ENCODE results near the gene PHACTR3.
"Not testable (repeated sequence)": the region's sequence is repeated elsewhere in the genome, so short reads cannot be mapped to it uniquely, and the experiment has no call there.

Gene PHACTR3

DNA sequence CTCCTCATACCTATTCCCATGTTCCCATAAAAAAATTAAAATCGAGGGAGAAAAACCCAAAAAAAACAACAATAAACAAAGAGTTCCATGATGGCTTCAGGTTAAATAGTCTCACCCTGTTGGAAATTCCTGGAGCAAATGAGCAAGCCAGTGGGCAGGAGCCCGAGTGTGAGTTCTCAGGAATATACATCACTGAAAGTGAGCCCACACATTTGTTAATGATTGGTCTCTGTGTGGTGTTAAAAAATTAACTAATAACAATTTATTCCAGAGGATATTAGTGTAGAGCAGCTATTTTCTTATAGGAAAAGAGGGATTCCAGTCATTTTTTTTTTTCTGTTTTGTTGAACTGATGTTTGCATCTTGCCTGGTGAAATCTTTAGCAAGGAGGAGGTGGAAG, 12.9 kb downstream of the PHACTR3 start:
- in situ Hi-C loops (cut with MboI; ENCODE audit: low sequenced_read_pairs), result no loop called here

DNA sequence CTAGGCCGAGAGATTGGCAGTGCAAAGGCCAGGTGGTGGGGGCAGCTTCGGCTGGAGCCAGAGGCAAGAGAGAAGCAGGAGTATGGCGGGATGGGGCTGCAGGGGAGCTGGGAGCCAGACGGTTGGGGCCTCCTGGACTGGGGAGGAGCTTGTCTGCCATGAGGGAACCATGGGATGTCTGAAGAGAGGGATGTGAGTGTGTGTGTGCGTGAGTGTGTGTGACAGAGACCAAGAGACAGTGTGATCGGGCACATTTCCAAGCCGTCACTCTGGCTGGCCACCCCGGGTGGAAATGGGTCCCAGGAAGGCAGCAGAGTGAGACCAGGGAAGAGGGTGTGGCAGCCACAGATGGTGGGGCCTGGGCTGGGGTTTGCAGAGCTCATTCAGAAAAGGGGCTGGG, 13.8 kb downstream of the PHACTR3 start:
- in situ Hi-C loops (cut with MboI; ENCODE audit: low sequenced_read_pairs), result no loop called here

GRCh38 chr20:59618585-59618984, 14.2 kb downstream of the PHACTR3 start:
- in situ Hi-C loops (cut with MboI; ENCODE audit: low sequenced_read_pairs), result not testable (repeated sequence)

- in situ Hi-C loops (cut with MboI; ENCODE audit: low sequenced_read_pairs), result no loop called here
Observed at GRCh38 chr20:59620860-59621505, 16.6 kb downstream of the PHACTR3 start.

DNA sequence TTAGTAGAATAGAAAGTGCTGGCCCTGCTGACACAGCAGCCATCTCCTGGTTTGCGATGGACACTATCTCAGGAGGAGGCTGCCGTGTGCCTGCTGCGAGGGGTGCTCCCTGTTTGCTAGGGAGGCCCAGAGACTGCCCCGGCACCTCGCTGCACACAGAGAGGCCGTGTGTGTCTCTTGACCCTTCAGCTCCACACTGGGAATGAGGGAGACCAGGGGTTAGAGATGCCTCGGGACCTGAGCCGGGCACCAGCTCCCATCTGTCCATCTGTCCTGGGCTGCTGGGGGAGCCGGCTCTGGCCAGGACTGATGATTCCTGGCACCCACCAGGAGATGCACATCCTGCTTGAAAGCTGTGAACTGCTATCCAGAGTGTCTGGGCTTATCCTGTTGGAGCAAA, 18.2 kb downstream of the PHACTR3 start:
- in situ Hi-C loops (cut with MboI; ENCODE audit: low sequenced_read_pairs), result no loop called here

DNA sequence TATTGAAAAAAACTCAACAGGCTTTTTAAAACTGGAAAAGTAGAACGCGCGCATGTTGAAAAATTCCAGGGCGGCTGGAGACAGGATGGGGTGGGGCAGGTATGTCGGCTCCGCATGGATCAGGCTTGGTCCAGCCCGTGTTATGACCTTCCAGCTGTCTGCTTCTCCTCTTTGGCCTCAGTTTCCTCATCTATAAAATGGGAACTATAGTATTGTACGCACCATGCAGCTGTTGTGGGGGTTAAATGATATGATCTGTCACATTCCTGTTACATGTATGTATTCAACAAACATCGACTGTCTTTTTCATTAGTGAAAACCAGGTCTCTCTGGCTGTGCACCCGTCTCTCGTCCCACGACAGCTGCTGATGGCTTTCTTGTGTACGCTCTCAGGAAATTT, 18.8 kb downstream of the PHACTR3 start:
- in situ Hi-C loops (cut with MboI; ENCODE audit: low sequenced_read_pairs), result no loop called here

- in situ Hi-C loops (cut with MboI; ENCODE audit: low sequenced_read_pairs), result no loop called here
Observed at GRCh38 chr20:59623583-59623982, 19.2 kb downstream of the PHACTR3 start.

GRCh38 chr20:59624401-59624800, 20.1 kb downstream of the PHACTR3 start:
- in situ Hi-C loops (cut with MboI; ENCODE audit: low sequenced_read_pairs), result no loop called here

GRCh38 chr20:59625214-59625922, 21.0 kb downstream of the PHACTR3 start:
- in situ Hi-C loops (cut with MboI; ENCODE audit: low sequenced_read_pairs), result no loop called here

GRCh38 chr20:59627298-59627697, 23.0 kb downstream of the PHACTR3 start:
- in situ Hi-C loops (cut with MboI; ENCODE audit: low sequenced_read_pairs), result no loop called here

- in situ Hi-C loops (cut with MboI; ENCODE audit: low sequenced_read_pairs), result no loop called here
Observed at GRCh38 chr20:59628171-59628570, 23.8 kb downstream of the PHACTR3 start.

DNA sequence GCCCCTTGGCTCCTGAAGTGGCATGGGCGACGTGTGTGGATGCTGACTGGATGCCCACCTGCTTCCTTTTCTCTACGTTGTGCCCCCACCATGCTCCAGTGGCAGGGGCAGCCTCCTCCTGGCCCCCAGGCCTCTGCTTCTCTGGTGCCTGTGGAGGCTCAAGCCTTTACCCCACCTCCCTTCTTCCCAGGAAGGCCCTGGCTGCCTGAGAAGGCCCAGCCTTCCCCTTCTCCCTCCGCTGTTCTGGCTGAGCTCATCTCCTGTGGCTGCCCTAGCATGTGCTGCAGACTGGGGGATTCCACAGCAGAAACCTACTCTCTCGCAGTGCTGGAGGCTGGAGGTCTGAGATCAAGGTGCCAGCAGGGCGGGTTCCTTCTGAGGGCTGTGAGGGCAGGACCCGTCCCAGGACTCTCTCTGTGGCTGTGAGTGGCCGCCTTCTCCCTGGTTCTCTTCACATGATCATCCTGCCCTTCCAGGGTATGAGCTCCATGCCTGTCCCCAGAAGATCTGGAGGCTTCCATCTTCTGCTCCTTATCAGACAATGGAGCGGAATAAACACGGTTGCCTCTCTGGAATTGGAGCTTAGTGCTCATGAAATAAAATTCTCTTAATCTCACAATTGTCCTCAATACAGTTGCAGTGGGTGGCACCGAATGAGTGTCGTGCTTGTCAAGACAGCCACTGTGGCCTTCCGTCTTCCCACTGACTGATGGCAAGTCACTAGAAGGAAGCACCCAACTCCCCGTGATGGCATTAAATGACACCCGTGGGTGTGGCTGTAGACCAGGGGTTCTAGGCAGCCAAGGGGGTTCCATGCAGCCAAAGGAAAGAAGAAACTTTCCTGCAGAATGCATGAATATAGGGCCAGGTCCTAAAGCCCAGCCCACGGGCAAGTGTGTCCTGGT, 25.1 kb downstream of the PHACTR3 start:
- in situ Hi-C loops (cut with MboI; ENCODE audit: low sequenced_read_pairs), result no loop called here

- in situ Hi-C loops (cut with MboI; ENCODE audit: low sequenced_read_pairs), result no loop called here
Observed at GRCh38 chr20:59630526-59630925, 26.2 kb downstream of the PHACTR3 start.

- in situ Hi-C loops (cut with MboI; ENCODE audit: low sequenced_read_pairs), result no loop called here
Observed at GRCh38 chr20:59631751-59632540, 27.6 kb downstream of the PHACTR3 start.

GRCh38 chr20:59632541-59633113, 28.3 kb downstream of the PHACTR3 start:
- in situ Hi-C loops (cut with MboI; ENCODE audit: low sequenced_read_pairs), result no loop called here

- in situ Hi-C loops (cut with MboI; ENCODE audit: low sequenced_read_pairs), result no loop called here
Observed at GRCh38 chr20:59633656-59634251, 29.4 kb downstream of the PHACTR3 start.

GRCh38 chr20:59634435-59635005, 30.2 kb downstream of the PHACTR3 start:
- in situ Hi-C loops (cut with MboI; ENCODE audit: low sequenced_read_pairs), result no loop called here

- in situ Hi-C loops (cut with MboI; ENCODE audit: low sequenced_read_pairs), result no loop called here
Observed at GRCh38 chr20:59636766-59637370, 32.5 kb downstream of the PHACTR3 start.

GRCh38 chr20:59640267-59640666, 35.9 kb downstream of the PHACTR3 start:
- in situ Hi-C loops (cut with MboI; ENCODE audit: low sequenced_read_pairs), result no loop called here

Measured in HL-60/S4 (cell line).